Astrocyte of the cerebellum (primary cell): ENCODE measurements around the gene MSANTD3.

Experiments
- DNase-seq: peaks from one replicate; pipeline ENCODE4 v3.0.0-alpha.2; 2011; ENCODE audit warnings: low read depth
- H3K4me3 ChIP-seq: 2 replicates; pipeline ENCODE4 v1.5.1; 2011; ENCODE audit warnings: mild to moderate bottlenecking, low read depth, low read length, moderate library complexity
- CTCF ChIP-seq: IDR thresholded peaks from 2 replicates; pipeline ENCODE4 v1.5.1; 2012; ENCODE audit warnings: low read length, low read depth, moderate library complexity, mild to moderate bottlenecking; ENCODE audit errors: missing control alignments
- in situ Hi-C: cut with HindIII; loops from 2 replicates; pipeline ENCODE4 v1.10.0; 2017; ENCODE audit warnings: low sequenced_read_pairs

The MSANTD3 gene

GRCh38 chr9:100465274-100465673, 38.3 kb downstream of the MSANTD3 start:
- no peak for DNase-seq
- in situ Hi-C loops: no loop called here

GRCh38 chr9:100465761-100466160, 38.8 kb downstream of the MSANTD3 start:
- DNase-seq: no peak
- H3K4me3 ChIP-seq: no peak overlapping the region
- no peak for TF ChIP-seq CTCF
- in situ Hi-C loops: no loop called here

More at GRCh38 chr9:100465274-100465673, 38.3 kb downstream of the MSANTD3 start:
- no peak for TF ChIP-seq CTCF
- no peak overlapping the region for H3K4me3 ChIP-seq

GRCh38 chr9:100466171-100466828, 39.4 kb downstream of the MSANTD3 start:
- H3K4me3 ChIP-seq: no peak overlapping the region
- TF ChIP-seq CTCF: no peak
- in situ Hi-C loops: no loop called here
- DNase-seq: no peak

GRCh38 chr9:100466829-100467221, 39.9 kb downstream of the MSANTD3 start:
- no peak for DNase-seq
- in situ Hi-C loops: no loop called here
- no peak for TF ChIP-seq CTCF

GRCh38 chr9:100468041-100468440, 41.1 kb downstream of the MSANTD3 start:
- no peak for TF ChIP-seq CTCF
- DNase-seq: no peak
- in situ Hi-C loops: no loop called here
- H3K4me3 ChIP-seq: no peak overlapping the region

More at GRCh38 chr9:100466829-100467221, 39.9 kb downstream of the MSANTD3 start:
- H3K4me3 ChIP-seq: no peak overlapping the region

GRCh38 chr9:100472268-100472667, 45.3 kb downstream of the MSANTD3 start:
- DNase-seq: no peak
- H3K4me3 ChIP-seq: peak overlapping the region; percentile 64
- in situ Hi-C loops: no loop called here
- no peak for TF ChIP-seq CTCF
